GM19193 (cell line): ENCODE measurements around the gene GALNT9.

Source experiments
- POLR2A ChIP-seq: IDR thresholded peaks from 4 replicates; pipeline ENCODE4 v1.6.1; 2011; ENCODE audit not compliant: insufficient read depth, insufficient read length; ENCODE audit errors: extremely low read depth

GALNT9 gene

DNA sequence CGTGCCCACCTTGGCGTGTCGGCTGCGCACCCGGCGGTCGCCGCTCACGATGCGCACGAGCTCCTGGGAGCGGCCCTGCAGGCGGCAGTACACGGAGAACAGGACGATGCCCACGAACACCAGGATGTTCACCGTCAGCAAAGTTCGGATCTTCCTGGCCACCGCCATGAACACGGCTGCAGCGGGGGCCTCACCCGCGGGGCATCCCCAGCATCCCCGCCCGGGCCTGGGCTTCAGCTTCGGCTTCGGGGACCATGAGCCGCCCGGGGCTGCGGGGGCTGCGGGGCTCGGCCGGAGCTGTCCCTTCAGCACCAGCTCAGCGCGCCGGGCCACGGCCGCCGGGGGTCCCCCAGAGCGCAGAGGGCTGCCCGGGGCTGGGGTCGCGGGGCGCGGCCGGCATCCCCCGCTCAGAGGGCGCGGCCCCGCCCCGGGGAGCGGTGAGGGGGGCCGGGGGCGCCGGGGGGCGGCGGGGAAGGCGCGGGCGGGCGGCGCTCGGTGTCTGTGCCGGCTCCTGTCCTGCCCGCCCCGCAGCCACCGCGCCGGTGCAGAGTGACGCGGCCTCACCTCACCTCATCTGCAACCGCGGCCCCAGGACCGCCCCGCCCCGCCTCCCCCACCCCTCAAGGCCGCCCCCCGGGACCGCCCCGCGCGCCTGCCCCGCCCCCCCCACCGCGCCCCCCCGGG lies at the start of gene GALNT9:
Gene GALNT9 (minus strand): TSS at position 554 of the 684 bp plus-strand sequence. CDS start 386 bp downstream, at position 168.
- no peak for TF ChIP-seq POLR2A

DNA sequence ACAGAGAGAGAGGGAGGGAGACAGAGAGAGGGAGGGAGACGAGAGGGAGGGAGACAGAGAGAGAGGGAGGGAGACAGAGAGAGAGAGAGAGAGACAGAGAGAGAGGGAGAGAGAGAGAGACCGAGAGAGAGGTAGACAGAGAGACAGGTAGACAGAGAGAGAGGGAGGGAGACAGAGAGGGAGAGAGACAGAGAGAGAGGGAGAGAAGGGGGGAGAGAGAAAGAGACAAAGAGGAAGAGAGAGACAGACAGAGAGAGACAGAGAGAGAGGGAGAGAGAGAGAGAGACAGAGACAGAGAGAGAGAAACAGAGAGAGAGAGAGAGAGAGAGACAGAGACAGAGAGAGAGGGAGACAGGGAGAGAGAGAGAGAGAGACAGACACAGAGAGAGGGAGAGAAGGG lies 47.8 kb upstream of the GALNT9 start:
- TF ChIP-seq POLR2A: no peak

DNA sequence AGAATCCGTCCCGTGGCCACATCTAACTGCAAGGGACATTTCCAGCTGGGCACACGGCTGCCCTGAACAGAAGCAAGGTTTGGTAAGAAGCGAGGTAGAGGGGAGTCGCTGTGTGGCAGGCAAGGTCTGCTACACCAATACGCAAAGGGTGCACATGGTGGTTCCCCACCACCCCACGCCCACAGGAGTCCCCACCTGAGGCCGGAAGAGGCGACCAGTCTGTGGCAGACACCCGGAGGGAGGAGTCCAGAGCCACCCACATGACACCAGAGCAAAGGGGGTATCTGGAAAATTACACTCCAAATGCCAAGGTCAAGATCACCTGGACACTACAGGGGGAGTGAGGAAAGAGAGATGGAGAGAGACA lies 47.1 kb upstream of the GALNT9 start:
- no peak for TF ChIP-seq POLR2A

DNA sequence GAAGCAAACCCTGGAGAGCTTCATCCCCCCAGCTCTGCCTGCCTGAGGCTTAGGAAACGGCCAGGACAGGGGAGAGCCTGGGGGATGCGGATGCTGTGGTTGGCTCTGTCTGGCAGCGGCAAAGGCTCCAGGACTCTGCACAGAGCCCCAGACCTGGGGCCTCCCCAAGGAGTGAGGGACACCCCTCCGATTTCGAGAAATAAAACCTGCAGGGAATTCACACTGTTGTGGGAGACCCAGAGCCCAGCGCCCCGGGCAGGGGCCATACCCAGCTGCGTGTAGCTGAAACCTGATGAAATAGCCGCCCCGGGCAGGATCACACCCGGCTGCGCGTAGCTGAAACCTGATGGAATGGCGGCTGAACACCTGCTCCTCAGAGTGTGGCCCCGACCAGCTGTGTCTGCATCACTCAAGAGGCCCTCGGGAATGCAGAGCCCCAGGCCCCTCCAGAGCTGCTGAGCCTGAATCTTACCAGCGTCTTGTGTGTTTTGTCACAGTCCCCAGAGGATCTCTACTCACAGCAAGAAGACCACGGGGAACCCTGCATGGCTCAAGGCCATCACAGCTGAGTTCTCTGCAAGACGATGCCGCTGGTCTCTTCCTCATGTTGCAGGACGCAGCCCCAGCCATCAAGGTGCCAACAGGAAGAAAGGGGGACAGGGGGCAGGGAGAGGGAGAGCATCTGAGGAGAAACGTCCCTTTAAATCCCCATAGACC lies 46.5 kb upstream of the GALNT9 start:
- TF ChIP-seq POLR2A: no peak

DNA sequence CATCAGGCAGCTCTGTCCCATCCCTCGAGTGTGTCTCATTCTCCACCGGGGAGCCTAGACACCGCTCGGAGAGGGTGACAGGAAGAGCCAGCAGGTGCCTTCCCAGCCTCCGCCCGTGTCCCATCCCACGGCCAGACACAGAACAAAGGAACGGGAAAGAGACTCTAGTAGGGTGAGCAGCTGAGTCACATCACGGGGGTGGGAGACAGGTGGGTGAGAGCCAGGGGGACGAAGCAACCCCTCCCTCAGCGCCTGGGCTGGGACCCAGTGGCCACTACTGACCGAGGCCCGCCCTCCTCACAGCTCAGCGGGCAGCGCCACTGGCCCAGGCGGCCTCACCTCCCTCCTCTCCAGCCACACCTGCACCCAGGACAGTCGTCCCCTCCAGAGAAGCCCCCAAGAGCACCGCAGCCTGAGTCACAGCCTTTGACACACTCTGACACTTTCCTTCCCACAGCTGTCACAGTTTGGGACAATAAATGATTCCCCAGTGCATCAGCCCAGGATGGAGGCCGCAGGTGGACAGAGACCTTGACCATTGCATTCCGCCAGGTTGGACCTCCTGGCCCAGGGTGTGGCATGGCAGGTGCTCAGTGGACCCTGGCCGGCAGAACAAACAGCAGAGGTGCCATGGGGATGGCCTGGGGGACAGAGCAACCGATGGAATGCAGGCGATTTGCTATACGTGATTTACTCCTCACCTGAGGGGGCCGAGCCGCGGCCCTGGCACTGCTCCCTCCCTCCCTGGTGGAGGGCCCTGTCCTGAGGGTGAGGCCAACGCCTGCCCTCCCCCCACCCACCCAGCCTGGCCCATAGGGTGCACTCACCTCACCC lies 45.4 kb upstream of the GALNT9 start:
- TF ChIP-seq POLR2A: no peak

DNA sequence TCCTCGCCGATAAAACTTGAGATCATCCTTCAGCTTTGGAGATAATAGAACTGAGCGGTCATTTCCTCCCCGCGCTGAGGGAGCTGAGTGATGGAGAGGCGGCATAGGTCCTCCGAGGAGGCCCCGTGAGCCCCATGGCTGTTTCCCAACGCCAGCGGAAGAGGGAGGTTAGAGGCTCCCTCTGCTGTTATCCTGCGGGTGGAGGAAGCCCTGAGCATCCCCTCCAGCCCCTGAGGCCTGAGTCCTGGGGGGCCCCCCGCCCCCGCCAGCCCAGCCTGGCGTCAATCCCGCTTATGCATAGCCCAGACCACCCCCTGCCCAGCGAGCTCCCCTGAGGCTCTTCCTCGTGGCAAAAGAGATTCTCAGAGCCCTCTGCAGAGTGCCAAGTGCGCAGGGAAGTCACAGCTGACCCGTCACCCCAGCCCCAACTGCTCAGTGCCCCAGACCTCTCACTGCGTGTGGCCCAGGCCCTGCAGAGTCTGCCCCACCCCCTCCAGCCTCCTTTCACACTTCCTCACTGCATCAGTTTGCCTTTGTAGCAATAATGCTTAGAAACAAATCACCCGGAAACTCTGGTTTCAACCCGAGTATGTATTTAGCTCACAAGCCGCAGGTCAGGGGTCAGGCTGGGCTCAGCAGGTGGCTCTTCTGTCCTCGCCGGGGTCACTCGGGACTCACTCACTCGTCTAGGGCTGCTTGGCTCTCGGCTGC lies 44.7 kb upstream of the GALNT9 start:
- TF ChIP-seq POLR2A: no peak

DNA sequence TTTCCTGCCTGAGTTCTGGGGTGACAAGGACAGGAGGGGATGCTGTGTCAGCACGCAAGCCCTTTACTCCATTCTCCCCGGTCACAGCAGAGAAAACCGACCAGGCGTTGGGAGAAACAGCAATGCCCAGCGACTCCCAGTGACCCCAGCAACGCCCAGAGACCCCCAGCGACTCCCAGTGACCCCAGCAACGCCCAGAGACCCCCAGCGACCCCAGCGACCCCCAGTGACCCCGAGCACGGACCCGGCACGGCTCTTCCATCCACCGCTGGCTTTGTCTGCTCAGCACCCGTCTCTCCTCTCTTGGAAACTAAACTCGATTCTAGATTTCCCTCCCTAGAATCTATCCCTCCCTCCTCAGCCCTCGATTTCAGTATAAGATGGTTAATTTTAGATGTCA lies 38.5 kb upstream of the GALNT9 start:
- no peak for TF ChIP-seq POLR2A

DNA sequence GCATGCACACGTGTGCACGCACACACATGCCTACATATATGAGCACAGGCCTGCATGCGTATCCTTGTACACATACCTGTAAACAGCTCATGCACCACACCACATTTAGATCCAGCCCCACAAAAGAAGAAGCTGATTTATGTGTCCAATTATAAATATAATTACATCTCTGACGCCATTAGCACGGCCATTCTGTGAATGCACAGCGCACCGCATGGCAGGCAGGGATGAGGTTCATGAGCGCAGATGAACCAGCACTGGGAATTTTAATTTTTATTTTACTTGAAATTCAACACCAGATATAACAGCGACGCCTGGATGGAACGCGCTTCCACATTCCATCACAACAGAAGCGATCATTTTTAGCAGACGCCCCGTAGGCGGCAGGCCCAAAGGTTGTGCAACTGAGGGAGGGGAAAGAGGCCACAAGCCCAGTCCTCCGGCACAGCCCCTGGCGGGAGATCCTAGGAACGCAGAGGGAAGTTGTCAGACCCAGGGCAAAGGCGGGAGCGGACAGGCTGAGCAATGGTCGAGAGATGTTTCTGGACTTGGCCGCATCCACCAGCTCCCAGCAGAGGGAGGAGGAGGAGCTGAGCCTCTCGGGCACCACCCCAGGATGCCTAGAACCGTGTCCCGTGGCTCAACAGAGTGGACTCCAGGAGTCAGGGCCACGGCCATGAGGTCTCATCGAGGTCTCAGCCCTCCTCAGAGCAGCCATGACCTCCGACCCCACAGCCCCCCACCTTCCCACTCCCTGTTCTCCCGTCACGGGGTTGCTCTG lies 37.9 kb upstream of the GALNT9 start:
- no peak for TF ChIP-seq POLR2A

DNA sequence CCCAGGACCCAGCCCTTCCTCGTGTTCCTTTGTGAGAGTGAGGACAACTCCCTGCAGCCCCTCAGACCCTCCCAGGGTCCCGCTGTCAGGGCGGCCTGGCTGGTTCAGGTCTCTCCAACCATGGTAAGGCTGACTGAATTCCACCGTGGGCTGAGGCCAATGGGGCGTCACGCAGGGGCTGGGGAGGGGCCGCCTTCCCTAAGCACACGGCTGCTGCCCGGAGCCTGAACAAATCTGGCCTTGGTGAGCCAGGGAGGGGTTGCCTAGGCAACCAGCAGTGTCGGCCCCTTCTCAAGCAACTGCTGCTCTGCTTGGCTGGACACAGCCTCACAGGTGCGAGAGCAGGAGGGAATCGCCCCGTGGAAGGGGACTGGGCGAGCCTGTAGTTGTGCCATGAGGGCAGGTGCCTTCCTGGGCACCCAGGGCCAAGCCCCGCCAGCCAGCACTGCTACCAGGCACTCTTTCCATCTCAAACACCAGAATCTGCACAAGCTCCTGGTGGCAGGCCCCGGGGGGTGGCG lies 37.0 kb upstream of the GALNT9 start:
- TF ChIP-seq POLR2A: no peak

DNA sequence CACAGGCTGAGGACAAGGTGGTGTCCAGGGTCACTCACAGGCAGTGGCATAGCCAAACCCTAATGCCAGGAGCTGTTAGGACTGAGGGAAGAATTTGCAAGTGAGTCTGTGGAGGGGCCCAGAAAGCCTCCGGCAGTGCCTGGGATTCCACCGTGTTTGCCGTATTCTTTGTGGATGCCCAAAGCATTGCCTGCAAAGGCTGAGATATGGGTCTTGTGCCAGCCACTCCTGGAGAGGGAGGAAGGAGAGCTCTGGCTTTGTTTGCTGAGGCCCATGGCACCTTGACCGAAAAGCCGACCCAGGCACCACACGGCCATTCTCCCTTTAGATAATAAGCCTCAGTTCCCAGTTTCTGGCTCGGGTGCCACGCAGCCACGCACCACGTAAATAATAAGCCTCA lies 35.8 kb upstream of the GALNT9 start:
- TF ChIP-seq POLR2A: no peak

DNA sequence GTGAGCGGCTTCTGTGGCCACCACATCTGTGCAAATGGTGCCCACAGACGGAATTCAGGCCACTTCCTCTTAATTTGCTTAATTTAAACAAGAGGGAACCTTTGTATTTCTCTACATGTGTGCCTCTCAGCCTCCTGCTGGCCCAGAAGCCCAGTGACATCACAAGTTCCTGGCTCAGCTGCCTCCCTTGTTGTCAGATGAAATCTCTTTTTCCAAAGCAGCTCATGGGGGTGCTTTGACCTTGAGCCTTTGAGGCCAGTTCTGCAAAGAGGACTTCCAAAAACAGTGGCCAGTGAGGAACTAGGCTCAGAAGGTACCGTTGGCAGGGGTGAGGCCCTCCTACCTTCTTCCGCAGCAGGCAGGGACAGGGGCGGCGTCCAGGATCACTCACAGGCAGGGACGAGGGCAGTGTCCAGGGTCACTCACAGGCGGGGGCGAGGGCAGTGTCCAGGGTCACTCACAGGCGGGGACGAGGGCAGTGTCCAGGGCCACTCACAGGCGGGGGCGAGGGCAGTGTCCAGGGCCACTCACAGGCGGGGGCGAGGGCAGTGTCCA lies 35.0 kb upstream of the GALNT9 start:
- TF ChIP-seq POLR2A: no peak

DNA sequence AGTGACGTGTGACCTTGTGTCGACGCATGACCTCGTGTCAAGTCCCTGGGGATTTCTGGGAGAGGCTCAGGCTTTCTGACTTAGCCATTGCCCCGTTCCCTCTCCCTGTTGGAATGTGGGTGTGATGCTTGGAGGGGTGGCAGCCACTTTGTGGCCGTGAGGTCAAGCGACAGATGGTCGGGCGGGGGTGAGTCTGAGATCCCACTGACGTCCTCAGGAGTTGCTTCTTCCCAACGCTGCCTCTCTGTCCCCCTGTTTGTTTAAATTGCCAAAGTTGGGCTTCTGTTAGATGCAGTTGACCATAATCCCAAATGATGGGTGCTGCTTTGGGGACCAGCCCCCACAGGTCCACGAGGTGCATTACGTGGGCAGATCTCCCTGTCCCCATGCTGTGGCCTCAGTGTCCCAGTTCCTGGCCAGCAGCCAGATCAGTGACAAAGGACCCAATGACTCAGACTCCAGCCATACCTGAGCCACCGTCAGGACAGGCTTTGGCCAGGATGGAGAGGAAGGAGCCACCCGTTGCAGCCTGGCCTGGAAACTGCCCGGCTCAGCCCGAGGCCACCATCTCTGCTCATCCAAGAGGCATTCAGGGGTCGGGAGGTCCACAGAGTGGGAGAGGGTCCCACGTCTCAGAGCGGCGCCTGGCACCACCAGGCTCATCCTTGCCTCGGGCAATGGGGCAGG lies 34.4 kb upstream of the GALNT9 start:
- TF ChIP-seq POLR2A: no peak

DNA sequence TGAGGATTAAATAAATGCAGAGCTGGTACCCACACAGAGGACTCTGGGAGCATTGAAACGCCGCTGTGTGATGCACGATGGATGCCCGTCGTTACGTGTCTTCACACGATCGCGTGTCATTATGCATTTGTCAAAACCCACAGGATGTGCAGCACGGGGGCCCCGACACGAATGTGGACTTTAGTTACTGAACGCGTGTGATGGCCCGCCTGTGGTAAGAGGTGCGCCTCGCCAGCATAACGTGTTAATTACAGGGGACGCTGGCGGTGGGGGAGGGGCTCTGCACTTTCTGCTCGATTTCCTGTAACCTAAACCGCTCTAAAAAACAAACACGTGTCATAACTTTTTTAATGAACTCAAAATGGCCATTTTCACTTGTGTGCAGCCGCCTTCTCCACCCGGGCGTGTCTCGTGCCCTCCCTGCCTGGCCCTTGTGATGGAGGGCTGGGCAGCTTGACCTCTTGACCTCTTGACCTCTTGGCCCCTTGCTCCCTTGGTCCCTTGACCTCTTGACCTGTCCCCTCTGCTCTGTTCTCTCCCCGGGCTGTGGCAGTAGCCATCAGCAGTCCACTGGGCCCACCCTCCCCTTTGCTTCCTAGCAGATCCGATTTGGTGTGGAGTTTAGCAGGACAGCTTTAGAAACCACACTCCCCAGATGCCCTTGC lies 33.7 kb upstream of the GALNT9 start:
- TF ChIP-seq POLR2A: no peak
